Fibroblast of mammary gland (primary cell): ENCODE results near the gene NR1H3.

Experiments used
- DNase-seq: peaks from one replicate; pipeline ENCODE4 v3.0.0-alpha.2; 2010; ENCODE audit warnings: low read depth
- H3K4me3 ChIP-seq: 2 replicates; pipeline ENCODE4 v1.5.1; 2011; ENCODE audit warnings: low read depth, mild to moderate bottlenecking, low read length, moderate library complexity; ENCODE audit not compliant: control insufficient read depth
- CTCF ChIP-seq: conservative IDR thresholded peaks from 2 replicates; pipeline ENCODE4 v1.5.1; 2011; ENCODE audit warnings: low read depth, low read length, inconsistent platforms; ENCODE audit not compliant: control insufficient read depth, insufficient read depth

Gene NR1H3

DNA sequence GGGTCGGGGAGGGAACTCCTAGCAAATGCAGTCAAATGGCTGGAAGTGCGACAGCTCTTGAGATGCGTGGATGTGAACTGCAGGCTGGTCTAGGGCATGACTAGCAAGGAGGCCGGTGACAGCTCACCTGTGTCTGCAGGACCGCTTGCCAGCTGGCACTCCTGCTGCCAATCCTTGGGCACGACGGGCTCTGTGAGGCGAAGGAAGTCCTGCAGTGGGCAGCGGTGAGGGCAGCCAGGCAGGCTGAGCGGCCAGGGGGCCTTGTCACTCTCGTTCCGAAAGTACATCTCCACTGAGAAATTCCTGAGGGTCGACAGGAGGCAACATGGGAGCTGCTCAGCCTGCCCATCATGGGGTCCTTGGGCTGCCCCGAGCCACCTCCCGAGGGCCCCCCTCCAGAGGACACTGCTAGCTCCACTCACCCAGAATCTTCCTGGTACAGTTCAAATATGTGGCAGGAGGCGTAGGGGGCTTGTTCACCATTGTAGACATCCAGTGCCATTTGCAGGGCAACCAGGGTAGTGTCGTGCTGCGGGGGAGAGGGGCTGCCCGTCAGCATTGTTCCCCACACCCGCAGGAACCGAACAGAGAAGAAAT, 15.1 kb upstream of the NR1H3 start:
- H3K4me3 ChIP-seq: no peak overlapping the region
- DNase-seq: no peak
- TF ChIP-seq CTCF: no peak

DNA sequence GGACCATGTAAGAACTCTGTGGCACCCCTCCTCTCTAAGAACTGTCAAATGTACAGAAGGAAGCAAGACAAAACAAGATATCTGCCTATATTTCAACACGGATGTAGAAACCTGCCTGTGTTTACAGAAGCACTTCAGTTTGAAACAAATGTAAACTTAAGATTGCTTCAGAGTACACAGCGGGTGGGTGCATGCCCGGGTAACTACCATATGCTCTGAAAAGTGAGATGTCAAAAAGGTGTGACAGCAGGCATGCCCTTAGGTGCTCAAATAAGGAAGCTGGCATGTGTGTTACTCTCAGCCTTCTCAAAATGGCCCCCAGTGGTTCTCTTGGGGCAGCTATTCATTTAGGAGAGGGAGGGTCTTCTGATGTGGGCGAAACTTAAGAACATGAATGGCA, 14.3 kb upstream of the NR1H3 start:
- no peak overlapping the region for H3K4me3 ChIP-seq
- TF ChIP-seq CTCF: no peak
- DNase-seq: no peak

GRCh38 chr11:47244448-47245350, 13.1 kb upstream of the NR1H3 start:
- H3K4me3 ChIP-seq: no peak overlapping the region
- no peak for DNase-seq
- TF ChIP-seq CTCF: no peak

- H3K4me3 ChIP-seq: no peak overlapping the region
- TF ChIP-seq CTCF: no peak
- DNase-seq: no peak
These were observed 12.0 kb upstream of the NR1H3 start for GRCh38 chr11:47245611-47246357.

DNA sequence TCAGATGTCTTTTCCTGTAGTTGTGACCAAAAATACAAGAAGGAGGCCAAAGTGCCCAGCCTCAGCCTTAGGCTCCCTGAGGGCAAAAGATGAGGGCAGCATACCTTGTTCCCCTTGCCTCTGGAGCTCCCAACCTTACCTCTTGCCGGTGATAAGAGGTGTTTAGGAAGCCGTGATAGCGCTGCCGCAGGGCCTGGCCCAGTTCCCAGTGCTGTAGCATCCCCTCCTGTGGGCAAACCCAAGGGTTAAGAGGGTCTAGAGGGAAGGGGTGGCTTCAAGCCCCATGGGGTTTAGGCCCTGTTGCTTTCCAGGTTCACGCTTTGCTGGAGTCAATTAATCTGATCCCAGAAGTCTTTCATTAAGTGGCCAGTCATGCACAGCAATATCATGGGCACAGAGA, 10.3 kb upstream of the NR1H3 start:
- TF ChIP-seq CTCF: no peak
- no peak for DNase-seq
- no peak overlapping the region for H3K4me3 ChIP-seq

- TF ChIP-seq CTCF: no peak
- H3K4me3 ChIP-seq: peak overlapping the region; percentile 97
- peak; percentile 61 for DNase-seq
These were observed 9.5 kb upstream of the NR1H3 start for GRCh38 chr11:47248304-47248663.
